A549 treated with AZD9567 at 1 μM for 4 hours (cell line): ENCODE measurements around the gene GPR21. TPM values are rescaled to one million over a fixed set of nuclear protein-coding genes. Genes with fewer than 3 reads are reported as not detected.

Experiments used
- total RNA-seq: library from RNA; stranded (reverse); fragments of 200-300 nt; extraction: Qiagen RNA extraction; gene quantifications from 5 replicates; pipeline ENCODE4 v1.2.3, GENCODE V29; 2022; ENCODE audit not compliant: insufficient read depth

The GPR21 gene, protein sequence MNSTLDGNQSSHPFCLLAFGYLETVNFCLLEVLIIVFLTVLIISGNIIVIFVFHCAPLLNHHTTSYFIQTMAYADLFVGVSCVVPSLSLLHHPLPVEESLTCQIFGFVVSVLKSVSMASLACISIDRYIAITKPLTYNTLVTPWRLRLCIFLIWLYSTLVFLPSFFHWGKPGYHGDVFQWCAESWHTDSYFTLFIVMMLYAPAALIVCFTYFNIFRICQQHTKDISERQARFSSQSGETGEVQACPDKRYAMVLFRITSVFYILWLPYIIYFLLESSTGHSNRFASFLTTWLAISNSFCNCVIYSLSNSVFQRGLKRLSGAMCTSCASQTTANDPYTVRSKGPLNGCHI
- not detected in 5 replicates for total RNA-seq

GRCh38 chr9:123033352-123033751, at the start of gene GPR21:
GPR21 (plus strand) TSS chr9:123033667; CDS start chr9:123034567, 900 bp downstream.

Other genes starting within 250 kb of the GPR21 start
- not detected in 5 replicates for gene OR5C1, start 244.7 kb upstream of the GPR21 start, total RNA-seq
- gene OR1K1, start 233.5 kb upstream of the GPR21 start, total RNA-seq, result not detected in 5 replicates
- gene PDCL, start 205.1 kb upstream of the GPR21 start, total RNA-seq, result 15.2 to 16.8 TPM (median 16.7 TPM) in 5 replicates
- 17.0 to 27.1 TPM (median 21.9 TPM) in 5 replicates for gene RC3H2, start 128.3 kb upstream of the GPR21 start, total RNA-seq
- gene ZBTB6, start 120.3 kb upstream of the GPR21 start, total RNA-seq, result 4.4 to 6.5 TPM (median 5.8 TPM) in 5 replicates
- gene ZBTB26, start 102.2 kb upstream of the GPR21 start, total RNA-seq, result 1.2 to 2.1 TPM (median 1.8 TPM) in 5 replicates
- 13.9 to 18.0 TPM (median 16.3 TPM) in 5 replicates for gene RABGAP1, start 92.6 kb upstream of the GPR21 start, total RNA-seq
- gene STRBP, start 234.9 kb downstream of the GPR21 start, total RNA-seq, result 13.1 to 17.5 TPM (median 14.5 TPM) in 5 replicates